HFF-Myc (cell line): ENCODE measurements around the gene TMEM31.

Experiments
- DNase-seq: peaks from one replicate; pipeline ENCODE4 v3.0.0-alpha.2; 2011; ENCODE audit warnings: low read depth; ENCODE audit errors: extremely low read depth
- H3K4me3 ChIP-seq: replicated peaks from 2 replicates; pipeline ENCODE4 v1.5.1; 2011; ENCODE audit warnings: low read depth, mild to moderate bottlenecking, control low read depth, low read length
- TF ChIP-seq, protein P1 (sequence below): IDR thresholded peaks from 2 replicates; pipeline ENCODE4 v1.5.1; 2012; ENCODE audit warnings: mild to moderate bottlenecking, low read depth, low read length, control low read depth; ENCODE audit errors: missing control alignments

Gene TMEM31

DNA sequence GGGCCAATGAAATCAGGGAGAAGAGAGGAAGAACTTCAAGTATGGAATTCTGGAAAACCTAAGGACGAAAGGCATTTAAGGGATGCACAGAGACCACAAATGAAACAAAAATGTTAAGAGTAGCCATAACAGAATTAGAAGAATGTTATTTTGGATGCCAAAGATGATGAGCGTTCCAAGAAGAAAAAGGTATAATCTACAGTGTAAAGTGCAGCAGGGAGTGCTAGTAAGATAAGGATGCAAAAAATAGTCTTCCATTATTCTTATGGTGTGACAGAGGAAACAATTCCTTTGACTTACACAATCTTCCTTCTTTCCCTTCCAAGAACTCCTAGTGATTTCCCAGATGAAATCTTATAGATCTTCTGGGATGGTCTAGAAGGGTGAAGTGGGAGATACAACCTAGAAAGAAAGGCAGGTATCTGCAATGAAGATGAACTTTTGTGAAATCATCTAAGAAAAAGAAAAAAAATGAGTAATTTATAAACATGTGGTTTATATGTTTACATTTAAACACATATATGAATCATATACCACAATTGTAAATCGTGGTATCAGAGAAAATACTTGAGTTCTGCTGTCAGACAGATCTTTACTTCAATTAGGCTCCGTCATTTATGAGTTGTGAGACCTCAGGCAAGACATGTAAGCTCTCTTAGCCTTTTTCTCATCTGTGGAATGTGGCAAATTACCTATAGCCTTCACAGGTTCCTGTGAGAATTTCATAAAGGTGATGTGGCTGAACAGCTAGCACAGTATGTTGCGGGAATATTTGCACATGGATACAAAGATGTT is 32.3 kb upstream of the TMEM31 start:
- H3K4me3 ChIP-seq = no peak overlapping the region
- TF ChIP-seq, protein P1, sequence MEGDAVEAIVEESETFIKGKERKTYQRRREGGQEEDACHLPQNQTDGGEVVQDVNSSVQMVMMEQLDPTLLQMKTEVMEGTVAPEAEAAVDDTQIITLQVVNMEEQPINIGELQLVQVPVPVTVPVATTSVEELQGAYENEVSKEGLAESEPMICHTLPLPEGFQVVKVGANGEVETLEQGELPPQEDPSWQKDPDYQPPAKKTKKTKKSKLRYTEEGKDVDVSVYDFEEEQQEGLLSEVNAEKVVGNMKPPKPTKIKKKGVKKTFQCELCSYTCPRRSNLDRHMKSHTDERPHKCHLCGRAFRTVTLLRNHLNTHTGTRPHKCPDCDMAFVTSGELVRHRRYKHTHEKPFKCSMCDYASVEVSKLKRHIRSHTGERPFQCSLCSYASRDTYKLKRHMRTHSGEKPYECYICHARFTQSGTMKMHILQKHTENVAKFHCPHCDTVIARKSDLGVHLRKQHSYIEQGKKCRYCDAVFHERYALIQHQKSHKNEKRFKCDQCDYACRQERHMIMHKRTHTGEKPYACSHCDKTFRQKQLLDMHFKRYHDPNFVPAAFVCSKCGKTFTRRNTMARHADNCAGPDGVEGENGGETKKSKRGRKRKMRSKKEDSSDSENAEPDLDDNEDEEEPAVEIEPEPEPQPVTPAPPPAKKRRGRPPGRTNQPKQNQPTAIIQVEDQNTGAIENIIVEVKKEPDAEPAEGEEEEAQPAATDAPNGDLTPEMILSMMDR = no peak
- DNase-seq = no peak

DNA sequence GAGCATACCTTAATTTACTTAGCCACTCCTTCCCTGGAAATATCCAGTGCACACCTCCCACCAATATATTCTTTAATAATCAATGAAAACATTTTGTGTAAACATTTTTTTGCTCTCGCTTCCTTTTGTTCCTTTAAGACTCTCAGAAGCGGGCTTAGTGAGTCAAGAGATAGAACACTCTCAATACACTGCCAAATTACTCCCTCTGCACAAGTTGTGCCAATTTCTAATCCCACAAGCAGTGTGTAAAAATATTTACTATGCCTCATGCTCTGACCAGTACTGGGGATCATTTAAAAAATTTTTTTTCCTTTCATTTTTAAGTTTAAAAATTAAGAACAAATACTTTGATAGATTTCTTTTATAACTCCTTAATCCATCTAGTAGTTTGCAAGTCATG is 29.3 kb upstream of the TMEM31 start:
- DNase-seq = no peak
- no peak overlapping the region for H3K4me3 ChIP-seq
- TF ChIP-seq, protein P1 = no peak

DNA sequence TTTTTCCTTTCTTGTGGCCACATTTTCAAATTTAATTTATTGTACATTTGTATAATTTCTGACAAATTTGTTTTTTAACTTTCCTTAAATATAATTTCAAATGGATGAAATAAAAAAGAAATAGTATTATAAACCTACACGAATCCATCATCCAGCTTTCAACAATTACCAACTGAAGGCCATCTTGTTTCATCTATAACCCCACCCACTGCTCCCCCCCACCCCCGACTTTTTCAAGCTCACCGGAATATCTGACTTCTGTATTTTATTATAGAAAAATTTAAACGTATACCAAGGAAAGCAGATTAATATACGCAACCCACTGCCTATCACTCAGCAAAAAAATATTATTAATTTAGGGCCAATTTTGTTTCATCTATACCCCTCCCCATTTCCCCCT is 25.3 kb upstream of the TMEM31 start:
- no peak for DNase-seq
- TF ChIP-seq, protein P1 = no peak
- H3K4me3 ChIP-seq = peak overlapping the region; percentile 48

DNA sequence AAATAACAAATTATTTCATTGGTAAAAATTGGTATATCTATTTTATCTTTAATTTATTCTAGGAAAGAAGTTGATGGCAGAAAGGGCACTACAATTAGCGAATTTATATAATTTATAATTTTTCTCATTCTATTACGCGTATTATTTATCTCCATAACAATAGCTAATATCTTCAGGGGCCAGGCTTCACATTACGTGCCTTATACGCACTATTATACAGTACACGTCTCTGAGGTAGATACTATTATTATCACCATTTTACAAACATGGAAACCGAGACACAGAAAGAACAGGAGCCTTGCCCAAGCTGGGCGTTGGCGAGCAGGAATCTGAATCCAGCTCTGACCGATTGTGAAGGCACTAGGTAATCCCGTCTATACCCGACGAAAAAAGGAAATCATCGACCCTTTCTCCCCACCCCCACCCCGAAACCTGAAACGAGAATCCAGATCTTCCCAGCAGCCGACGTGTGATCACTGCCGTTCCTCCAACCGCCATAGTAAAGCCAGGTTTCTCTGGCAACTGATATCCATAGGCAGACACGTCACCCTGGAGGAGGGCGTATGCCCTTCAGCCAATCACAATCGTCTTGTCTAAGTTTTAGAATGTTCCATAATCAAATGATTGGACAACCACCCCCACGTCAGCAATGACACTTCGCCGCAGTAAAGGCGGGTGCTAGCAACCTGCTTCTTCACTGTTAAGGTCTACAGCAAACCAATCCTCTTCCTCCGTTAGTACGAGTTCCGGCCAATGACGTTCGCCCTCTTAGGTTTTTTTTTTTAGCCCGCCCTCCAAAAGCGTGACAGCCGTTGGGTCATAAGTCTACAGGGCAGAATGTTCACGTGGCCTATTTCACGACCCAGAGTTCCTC is 24.3 kb upstream of the TMEM31 start, which contains the start of gene MORF4L2:
Gene MORF4L2, minus strand, starts transcription at position 501 of the 874 bp plus-strand sequence. CDS start 9,672 bp downstream, outside the sequence.
- peak within 1 kb of the TSS; percentile 58 for H3K4me3 ChIP-seq
- TF ChIP-seq, protein P1 = no peak
- DNase-seq = peak; percentile 96

DNA sequence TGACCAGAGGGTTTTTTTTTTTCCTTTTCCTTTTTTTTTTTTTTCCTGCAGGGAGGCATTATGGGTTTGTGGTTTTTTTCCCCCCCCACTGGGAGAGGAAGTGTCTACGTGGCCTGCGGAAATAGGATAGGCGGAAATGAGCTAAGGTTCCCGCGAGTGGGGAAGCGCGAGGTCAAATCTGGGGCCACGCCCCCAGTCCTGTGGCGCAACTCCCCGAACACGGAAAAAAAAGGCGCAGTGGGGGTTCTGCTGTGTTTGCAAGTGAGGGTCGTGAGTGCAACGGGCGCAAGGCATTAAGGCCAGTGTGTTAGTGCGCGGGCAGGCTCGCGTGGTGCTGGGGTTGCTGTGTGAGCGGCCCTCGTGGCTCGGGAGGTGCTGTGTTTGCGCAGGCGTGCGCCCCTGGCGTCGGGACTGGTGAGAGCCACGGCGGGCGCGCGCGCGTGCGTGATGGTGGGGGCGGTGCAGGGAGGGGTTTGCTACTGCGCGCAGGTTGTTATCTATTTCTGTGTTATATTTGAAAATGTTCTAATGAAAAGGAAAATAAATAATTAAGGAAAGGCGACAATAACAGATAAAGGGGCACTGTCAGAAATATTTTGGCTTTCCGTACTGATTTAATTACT is 23.5 kb upstream of the TMEM31 start:
- peak overlapping the region; percentile 58 for H3K4me3 ChIP-seq
- TF ChIP-seq, protein P1 = peak; percentile 34
- DNase-seq = no peak

DNA sequence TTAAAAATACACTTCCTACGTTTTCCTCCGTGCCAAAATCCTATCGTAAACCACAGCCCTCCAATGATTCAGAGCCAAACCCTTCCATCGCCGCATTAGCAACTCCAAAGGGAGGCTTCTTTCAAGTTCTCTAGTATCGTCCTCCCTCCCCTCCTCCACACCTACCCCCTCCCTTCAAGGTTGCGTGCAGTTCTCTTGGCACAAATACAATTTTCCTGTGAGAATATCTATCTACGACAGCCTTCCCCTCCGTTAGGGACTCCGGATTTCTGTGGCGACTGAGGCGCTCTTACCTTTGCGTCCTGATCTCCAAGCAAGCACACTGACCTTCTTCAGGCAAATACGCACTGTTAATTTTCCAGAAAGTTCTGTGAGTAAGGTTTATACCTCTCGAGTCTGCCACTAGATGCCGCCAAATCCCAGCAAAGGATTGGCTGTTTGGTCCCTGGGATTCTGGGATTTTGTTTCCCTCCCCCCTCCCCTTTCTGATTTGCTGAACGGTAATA is 23.0 kb upstream of the TMEM31 start:
- peak; percentile 49 for DNase-seq
- TF ChIP-seq, protein P1 = peak; percentile 64

More for the DNA sequence above, 23.0 kb upstream of the TMEM31 start:
- H3K4me3 ChIP-seq = peak overlapping the region; percentile 58
